H9 (cell line): ENCODE data around the gene METTL23. TPM values are rescaled to one million over a fixed set of nuclear protein-coding genes. Genes with fewer than 3 reads are reported as not detected.
A peak's percentile ranks its signal among the peaks of the same experiment; 100 is the strongest.

Source experiments
- DNase-seq: peaks from one replicate; pipeline ENCODE4 v3.0.0-alpha.2; 2017
- H2AFZ ChIP-seq: one replicate; pipeline ENCODE4 v1.6.1; 2013; ENCODE audit warnings: mild to moderate bottlenecking, low read length, control low read depth, moderate library complexity
- H2AK5ac ChIP-seq: 2 replicates; pipeline ENCODE4 v1.6.1; 2013; ENCODE audit warnings: low read length, control low read depth, mixed read lengths; ENCODE audit not compliant: insufficient read length
- H2BK120ac ChIP-seq: one replicate; pipeline ENCODE4 v1.6.1; 2013; ENCODE audit warnings: low read depth, mild to moderate bottlenecking, low read length, control low read depth, inconsistent platforms; ENCODE audit not compliant: poor library complexity, severe bottlenecking
- H2BK12ac ChIP-seq: 2 replicates; pipeline ENCODE4 v1.6.1; 2013; ENCODE audit warnings: low read length, control low read depth, mixed read lengths, low read depth; ENCODE audit not compliant: insufficient read length
- H2BK15ac ChIP-seq: 2 replicates; pipeline ENCODE4 v1.6.1; 2013; ENCODE audit warnings: low read depth, low read length, control low read depth
- H2BK20ac ChIP-seq: one replicate; pipeline ENCODE4 v1.6.1; 2013; ENCODE audit warnings: low read depth, mild to moderate bottlenecking, low read length, control low read depth, inconsistent platforms; ENCODE audit not compliant: poor library complexity, severe bottlenecking
- H2BK5ac ChIP-seq: 2 replicates; pipeline ENCODE4 v1.6.1; 2013; ENCODE audit warnings: low read length, control low read depth, mixed read lengths; ENCODE audit not compliant: insufficient read length
- H3K14ac ChIP-seq: 2 replicates; pipeline ENCODE4 v1.6.1; 2013; ENCODE audit warnings: low read length, control low read depth; ENCODE audit not compliant: insufficient read depth
- H3K18ac ChIP-seq: 2 replicates; pipeline ENCODE4 v1.6.1; 2013; ENCODE audit warnings: low read depth, mild to moderate bottlenecking, mixed read lengths, low read length, control low read depth; ENCODE audit not compliant: insufficient read length
- H3K23ac ChIP-seq: 2 replicates; pipeline ENCODE4 v1.6.1; 2013; ENCODE audit warnings: low read length, control low read depth, mixed read lengths, low read depth; ENCODE audit not compliant: insufficient read length
- H3K23me2 ChIP-seq: 2 replicates; pipeline ENCODE4 v1.6.1; 2013; ENCODE audit warnings: low read depth, mild to moderate bottlenecking, mixed read lengths, low read length, control low read depth; ENCODE audit not compliant: insufficient read length, poor library complexity, severe bottlenecking
- H3K27ac ChIP-seq: 2 replicates; pipeline ENCODE4 v1.5.1; 2013; ENCODE audit warnings: low read length, control low read depth, mixed read lengths, low read depth; ENCODE audit not compliant: insufficient read length
- H3K27me3 ChIP-seq: 2 replicates; pipeline ENCODE4 v1.6.1; 2013; ENCODE audit warnings: low read length, control low read depth, inconsistent platforms; ENCODE audit not compliant: insufficient read depth
- H3K4ac ChIP-seq: 2 replicates; pipeline ENCODE4 v1.6.1; 2013; ENCODE audit warnings: low read depth, mild to moderate bottlenecking, control low read depth, inconsistent platforms, low read length, moderate library complexity
- H3K4me1 ChIP-seq: 2 replicates; pipeline ENCODE4 v1.6.1; 2013; ENCODE audit warnings: low read length, control low read depth, inconsistent platforms; ENCODE audit not compliant: insufficient read depth
- H3K4me2 ChIP-seq: 2 replicates; pipeline ENCODE4 v1.6.1; 2013; ENCODE audit warnings: low read length, control low read depth, mixed read lengths; ENCODE audit not compliant: insufficient read length, insufficient read depth
- H3K56ac ChIP-seq: 2 replicates; pipeline ENCODE4 v1.6.1; 2013; ENCODE audit warnings: low read depth, mild to moderate bottlenecking, mixed read lengths, low read length, control low read depth; ENCODE audit not compliant: insufficient read length
- H3K79me1 ChIP-seq: 2 replicates; pipeline ENCODE4 v1.6.1; 2013; ENCODE audit warnings: low read depth, mild to moderate bottlenecking, moderate library complexity, low read length, control low read depth, inconsistent platforms; ENCODE audit not compliant: insufficient read depth, poor library complexity, severe bottlenecking
- H3K79me2 ChIP-seq: 2 replicates; pipeline ENCODE4 v1.6.1; 2013; ENCODE audit warnings: low read length, control low read depth, inconsistent platforms; ENCODE audit not compliant: insufficient read depth
- H3K9ac ChIP-seq: 2 replicates; pipeline ENCODE4 v1.6.1; 2013; ENCODE audit warnings: low read length, control low read depth, mixed read lengths; ENCODE audit not compliant: insufficient read length; ENCODE audit errors: extremely low read depth
- H3K9me3 ChIP-seq: one replicate; pipeline ENCODE4 v1.6.1; 2013; ENCODE audit warnings: low read depth, low read length, inconsistent platforms; ENCODE audit not compliant: control insufficient read depth
- H3T11ph ChIP-seq: one replicate; pipeline ENCODE4 v1.6.1; 2013; ENCODE audit warnings: mild to moderate bottlenecking, low read length, control low read depth, inconsistent platforms
- H4K20me1 ChIP-seq: one replicate; pipeline ENCODE4 v1.6.1; 2013; ENCODE audit not compliant: control insufficient read depth, insufficient read length, insufficient read depth
- H4K5ac ChIP-seq: 2 replicates; pipeline ENCODE4 v1.6.1; 2013; ENCODE audit warnings: low read depth, mild to moderate bottlenecking, mixed read lengths, low read length, control low read depth; ENCODE audit not compliant: insufficient read length
- H4K8ac ChIP-seq: replicated peaks from 2 replicates; pipeline ENCODE4 v1.6.1; 2013; ENCODE audit warnings: low read length, control low read depth, mixed read lengths, low read depth; ENCODE audit not compliant: insufficient read length
- H4K91ac ChIP-seq: 2 replicates; pipeline ENCODE4 v1.6.1; 2013; ENCODE audit warnings: low read depth, mild to moderate bottlenecking, moderate library complexity, mixed read lengths, low read length, control low read depth; ENCODE audit not compliant: insufficient read length
- H3K27ac Mint-ChIP-seq, 3 experiments: 2 replicates in 2 of 3; 3 replicates in 1 of 3; pipeline ENCODE4 v1.8.0; 2020 to 2021; ENCODE audit warnings: mixed read lengths in 3 of 3, mild to moderate bottlenecking in 1 of 3, moderate library complexity in 1 of 3
- H3K27me3 Mint-ChIP-seq: 2 replicates; pipeline ENCODE4 v1.8.0; 2021; ENCODE audit warnings: low read depth, mild to moderate bottlenecking, moderate library complexity, mixed read lengths
- H3K36me3 Mint-ChIP-seq, 3 experiments: 2 replicates in 2 of 3; 3 replicates in 1 of 3; pipeline ENCODE4 v1.8.0; 2020 to 2021; ENCODE audit warnings: low read depth in 3 of 3, mixed read lengths in 3 of 3; ENCODE audit not compliant: insufficient read depth in 1 of 3
- H3K4me1 Mint-ChIP-seq, 2 experiments: 2 replicates each; pipeline ENCODE4 v1.8.0; 2020; ENCODE audit warnings: mixed read lengths in 2 of 2
- H3K4me3 Mint-ChIP-seq, 2 experiments: 2 replicates in 1 of 2; 3 replicates in 1 of 2; pipeline ENCODE4 v1.8.0; 2020 to 2021; ENCODE audit warnings: mild to moderate bottlenecking in 2 of 2, mixed read lengths in 2 of 2, moderate library complexity in 1 of 2
- H3K9me3 Mint-ChIP-seq, 2 experiments: 2 replicates in 1 of 2; 3 replicates in 1 of 2; pipeline ENCODE4 v1.8.0; 2020; ENCODE audit warnings: mild to moderate bottlenecking in 2 of 2, mixed read lengths in 2 of 2, moderate library complexity in 1 of 2
- CTCF ChIP-seq: fragments of 200-600 bp; sonication (generic); conservative IDR thresholded peaks from 3 replicates; pipeline ENCODE4 v1.8.0; 2021; ENCODE audit warnings: antibody characterized with exemption, mild to moderate bottlenecking
- WGBS: extraction: QIAGEN DNeasy Blood & Tissue Kit; methylation state at CpG from one replicate; pipeline ENCODE4 v1.1.7; 2013; ENCODE audit warnings: missing lambda C conversion rate, low lambda C conversion rate, mixed read lengths; ENCODE audit not compliant: insufficient read length; ENCODE audit errors: extremely low coverage; 5-methylcytosine and 5-hydroxymethylcytosine counted together
- total RNA-seq: library from RNA; stranded (reverse); gene quantifications from 2 replicates; pipeline ENCODE4 v1.2.1, GENCODE V29; 2021

METTL23 gene
- total RNA-seq, 1 experiment from 2014 or later = 29.9 TPM

- Histone ChIP-seq H2BK5ac (no peak overlapping the region), H3T11ph (no peak overlapping the region), H2BK120ac (no peak overlapping the region), H3K9ac (no peak overlapping the region), H2AK5ac (no peak overlapping the region), H3K4me1 (peaks cover 3% of the 10 kb centered on the region; the same call in 1 of the 2 replicates), H4K91ac (no peak overlapping the region), H3K14ac (no peak overlapping the region), H3K23ac (no peak overlapping the region), H3K4me2 (no peak overlapping the region), H3K18ac (no peak overlapping the region), H3K27ac (no peak overlapping the region), H2BK15ac (no peak overlapping the region), H2AFZ (no peak overlapping the region), H3K79me1 (no peaks in the 10 kb centered on the region), H3K79me2 (no peaks in the 10 kb centered on the region), H2BK12ac (no peak overlapping the region), H4K5ac (no peak overlapping the region), H3K56ac (no peak overlapping the region), H2BK20ac (no peak overlapping the region), H4K20me1 (no peaks in the 10 kb centered on the region), H3K4ac (no peak overlapping the region), H3K27me3 (no peaks in the 10 kb centered on the region), H4K8ac (no peak overlapping the region), H3K9me3 (no peaks in the 10 kb centered on the region), H3K23me2 (no peaks in the 10 kb centered on the region)
- Mint-ChIP-seq H3K27me3 (no peaks in the 10 kb centered on the region), H3K4me1 (peaks cover 27 to 45% of the 10 kb centered on the region in 2 experiments), H3K36me3 (peaks cover 0 to 4% (median 0%) of the 10 kb centered on the region in 3 experiments; a peak in 1 of 7 replicates), H3K27ac (peak overlapping the region in 1 of 3 experiments; percentile 59; a peak in 1 of 7 replicates), H3K9me3 (no peaks in the 10 kb centered on the region; a peak in 1 of 5 replicates), H3K4me3 (no peak overlapping the region)
- DNase-seq = no peak
- TF ChIP-seq CTCF = no peak
- no CpG with 5 or more reads among the region's 25 CpGs for WGBS
Observed at GRCh38 chr17:76683921-76684745, 42.5 kb upstream of the METTL23 start.
